Cardiac fibroblast (primary cell): ENCODE data around the gene IVL.

Experiments
- DNase-seq, 2 donors: peaks; one replicate each; pipeline versions ENCODE4 v3.0.0 to v3.0.0-alpha.2; 2010; ENCODE audit warnings: low read depth in 2 of 2
- H3K4me3 ChIP-seq, 2 donors: replicated peaks in 1 of 2; 1 replicate in 1 of 2; 2 replicates in 1 of 2; pipeline ENCODE4 v1.5.1; 2011; ENCODE audit warnings: low read depth in 2 of 2, low read length in 2 of 2, mild to moderate bottlenecking in 2 of 2, moderate library complexity in 1 of 2
- CTCF ChIP-seq: IDR thresholded peaks from one replicate; pipeline ENCODE4 v1.5.1; 2011; ENCODE audit warnings: low read depth, mild to moderate bottlenecking, low read length, inconsistent platforms

IVL gene

GRCh38 chr1:152954436-152954835, 46.1 kb downstream of the IVL start:
- no peak for DNase-seq
- no peak overlapping the region for H3K4me3 ChIP-seq
- no peak for TF ChIP-seq CTCF

GRCh38 chr1:152957561-152957960, 49.2 kb downstream of the IVL start:
- TF ChIP-seq CTCF, result no peak

GRCh38 chr1:152959273-152959672, 50.9 kb downstream of the IVL start:
- no peak for TF ChIP-seq CTCF
- H3K4me3 ChIP-seq, result no peak overlapping the region
- no peak for DNase-seq

More at GRCh38 chr1:152957561-152957960, 49.2 kb downstream of the IVL start:
- no peak overlapping the region for H3K4me3 ChIP-seq
- no peak for DNase-seq

- H3K4me3 ChIP-seq, result no peak overlapping the region
- no peak for TF ChIP-seq CTCF
- DNase-seq, result no peak
Observed at GRCh38 chr1:152959801-152960451, 51.6 kb downstream of the IVL start.

GRCh38 chr1:152960452-152961044, 52.2 kb downstream of the IVL start:
- TF ChIP-seq CTCF, result no peak
- no peak overlapping the region for H3K4me3 ChIP-seq
- DNase-seq, result no peak
